Dedifferentiated amniotic fluid mesenchymal stem cell (primary cell): ENCODE measurements around the gene CSH2.

Experiments
- DNase-seq: peaks from one replicate; pipeline ENCODE4 v3.0.0-alpha.2; 2016; ENCODE audit errors: extremely low spot score

CSH2 gene

GRCh38 chr17:63834431-63835166 lies 38.9 kb downstream of the CSH2 start:
- no peak for DNase-seq

- DNase-seq = no peak
Observed at GRCh38 chr17:63833741-63834373, 39.6 kb downstream of the CSH2 start.

GRCh38 chr17:63833026-63833740 lies 40.3 kb downstream of the CSH2 start:
- DNase-seq = no peak

- DNase-seq = no peak
Observed at GRCh38 chr17:63832455-63832854, 41.0 kb downstream of the CSH2 start.

- no peak for DNase-seq
Observed at GRCh38 chr17:63832014-63832413, 41.5 kb downstream of the CSH2 start.

GRCh38 chr17:63831505-63831904 lies 42.0 kb downstream of the CSH2 start:
- no peak for DNase-seq

- DNase-seq = no peak
Observed at GRCh38 chr17:63830904-63831491, 42.5 kb downstream of the CSH2 start.

GRCh38 chr17:63830278-63830677 lies 43.2 kb downstream of the CSH2 start:
- DNase-seq = no peak

GRCh38 chr17:63828936-63829335 lies 44.5 kb downstream of the CSH2 start:
- DNase-seq = no peak

- no peak for DNase-seq
Observed at GRCh38 chr17:63827801-63828221, 45.7 kb downstream of the CSH2 start.

GRCh38 chr17:63827002-63827800 lies 46.3 kb downstream of the CSH2 start, which contains the start of the genes FTSJ3 and PSMC5:
Gene FTSJ3 (minus strand): TSS chr17:63827663. CDS start chr17:63826902, 761 bp downstream.
Gene PSMC5 (plus strand): TSS chr17:63827431. CDS start chr17:63827491, 60 bp downstream.
- DNase-seq = peak; percentile 94

GRCh38 chr17:63826468-63827001 lies 46.9 kb downstream of the CSH2 start:
- DNase-seq = no peak

GRCh38 chr17:63824362-63824761 lies 49.1 kb downstream of the CSH2 start:
- DNase-seq = no peak

- no peak for DNase-seq
Observed at GRCh38 chr17:63823659-63824331, 49.7 kb downstream of the CSH2 start.

GRCh38 chr17:63822537-63822936 lies 50.9 kb downstream of the CSH2 start:
- no peak for DNase-seq
